Heart left ventricle (tissue), 16 donors: ENCODE data around the gene CCT5. TPM values are rescaled to one million over a fixed set of nuclear protein-coding genes. Genes with fewer than 3 reads are reported as not detected.

Source experiments
- ATAC-seq, 4 donors: fragments of 200-7000 bp; cut with Tn5 transposase; one replicate each; pipeline ENCODE4 v1.9.1; 2020 to 2022; ENCODE audit warnings: moderate library complexity in 4 of 4, mild to moderate bottlenecking in 3 of 4, moderate number of reproducible peaks in 1 of 4
- DNase-seq, 5 donors: peaks; one replicate each; pipeline ENCODE4 v3.0.0-alpha.2; 2020
- H3K27ac ChIP-seq, 12 donors: fragments of 200-600 bp; sonication (generic) in 4 of 12; one replicate each; pipeline versions ENCODE4 v1.5.0 to v1.8.0; 2016 to 2022; ENCODE audit warnings: mild to moderate bottlenecking in 2 of 12
- H3K27me3 ChIP-seq, 9 donors: fragments of 200-600 bp; sonication (generic) in 2 of 9; one replicate each; pipeline versions ENCODE4 v1.5.1 to v1.8.0; 2016 to 2022; ENCODE audit warnings: mild to moderate bottlenecking in 3 of 9
- H3K36me3 ChIP-seq, 9 donors: fragments of 200-600 bp; sonication (generic) in 2 of 9; one replicate each; pipeline versions ENCODE4 v1.5.0 to v1.8.0; 2018 to 2022; ENCODE audit warnings: mild to moderate bottlenecking in 2 of 9
- H3K4me1 ChIP-seq, 12 donors: fragments of 200-600 bp; sonication (generic) in 4 of 12; one replicate each; pipeline versions ENCODE4 v1.5.0 to v1.8.0; 2016 to 2022; ENCODE audit warnings: mild to moderate bottlenecking in 3 of 12
- H3K4me3 ChIP-seq, 12 donors: fragments of 200-600 bp; sonication (generic) in 4 of 12; one replicate each; pipeline versions ENCODE4 v1.5.0 to v1.8.0; 2017 to 2022; ENCODE audit warnings: mild to moderate bottlenecking in 9 of 12, moderate library complexity in 4 of 12
- H3K9me3 ChIP-seq, 12 donors: fragments of 200-600 bp; sonication (generic) in 4 of 12; one replicate each; pipeline versions ENCODE4 v1.5.0 to v1.8.0; 2016 to 2022; ENCODE audit warnings: mild to moderate bottlenecking in 1 of 12
- CTCF ChIP-seq, 12 donors: fragments of 200-600 bp; sonication (generic) in 4 of 12; IDR thresholded peaks; one replicate each; pipeline versions ENCODE4 v1.5.0 to v1.8.0; 2018 to 2022; ENCODE audit warnings: antibody characterized with exemption in 12 of 12, mild to moderate bottlenecking in 5 of 12
- POLR2A ChIP-seq, 2 donors: fragments of 450-650 bp; IDR thresholded peaks; one replicate each; pipeline ENCODE4 v1.6.1; 2017; ENCODE audit warnings: antibody characterized with exemption in 2 of 2, mild to moderate bottlenecking in 2 of 2, moderate library complexity in 2 of 2
- WGBS, 4 donors: extraction: QIAGEN DNeasy Blood & Tissue Kit in 2 of 4; methylation state at CpG; one replicate each; pipeline versions ENCODE4 v1.1.5 to v1.1.7; 2013 to 2018; 5-methylcytosine and 5-hydroxymethylcytosine counted together
- intact Hi-C, 10 donors: fragments of 100-400 bp; cut with DNase I; formaldehyde crosslinking; loops; one replicate each; pipeline versions ENCODE4 v1.11.1 to v1.14.2; 2022
- polyA plus RNA-seq, 2 donors: library from polyadenylated mRNA; stranded (reverse); fragments of 200-250 nt; gene quantifications; one replicate each; pipeline ENCODE4 v1.2.3, GENCODE V29; 2013
- total RNA-seq, 9 donors: library from RNA; depleted of rRNA in 2 of 9; stranded (reverse); fragments of >200 nt in 2 of 9; fragmentation: NEBNext Ultra II Directional in 3 of 9; extraction: Animal tissue kit (Norgen Biotek cat#: 25700) in 3 of 9; gene quantifications; one replicate each; pipeline versions ENCODE4 v1.1.0 to v1.2.4, GENCODE V29; 2016 to 2023
- donor health status: ischemic (EF 13 %, LVEDD 7.1; RV severe dilation, severe dysfunction).
- donor health status: healthy with polysubstance abuse.
- donor health status: DM: no; HTN: yes; CAD: no.
- donor health status: DM: no; HTN: no; CAD: no.
- donor health status: ischemic (EF 25% LVEDD 6.9; RV normal size, moderate dysfunction).
- donor health status: ischemic (EF 25% LVEDD 5.7; RV mildly dilated, moderate dysfunction).
- donor health status: healthy.
- donor health status: DM: yes; HTN: yes; CAD: no.
- donor health status: ischemic (EF 35%, LVEDD 5.7; RV mildly dilated, moderate dysfunction).
- donor health status: nonischemic (EF 11% LVEDD 7.7; RV severe dilation, severe dysfunction).
- donor health status: DM: yes; HTN: yes; CAD: no.
- donor health status: PGD.
- donor health status: ischemic (EF 29% LVEDD 5.4; RV normal size, mild dysfunction).
- donor health status: nonischemic (EF 23%, LVEDD 6.1; RV moderate dilation, normal function).

The CCT5 gene
- total and polyA plus RNA-seq, 11 donors = 73.1 to 318 (median 108) TPM

- intact Hi-C loops = no loop called here
- peaks cover 7 to 84% (median 79%) of the 10 kb centered on the region in 9 donors for H3K36me3 ChIP-seq
- H3K4me3 ChIP-seq = no peak overlapping the region
- ATAC-seq = no peak
- no peak overlapping the region for H3K27ac ChIP-seq
- WGBS, 4 donors = 91 to 96% (median 95%) methylated on average over 11 of the region's 11 CpGs
- TF ChIP-seq POLR2A (IDR thresholded peaks at IDR 0.05) = no peak
- TF ChIP-seq CTCF (IDR thresholded peaks at IDR 0.05) = no peak
- H3K9me3 ChIP-seq = no peaks in the 10 kb centered on the region
- peaks cover 0 to 6% (median 0%) of the 10 kb centered on the region in 12 donors for H3K4me1 ChIP-seq
- no peak for DNase-seq
- H3K27me3 ChIP-seq = no peaks in the 10 kb centered on the region
These were observed 12.9 kb downstream of the CCT5 start for GRCh38 chr5:10262995-10263394.

- Histone ChIP-seq H3K27ac (no peak overlapping the region), H3K4me1 (peaks cover 0 to 6% (median 0%) of the 10 kb centered on the region in 12 donors), H3K4me3 (no peak overlapping the region), H3K36me3 (peaks cover 3 to 68% (median 62%) of the 10 kb centered on the region in 9 donors), H3K27me3 (no peaks in the 10 kb centered on the region), H3K9me3 (no peaks in the 10 kb centered on the region)
- TF ChIP-seq CTCF (IDR thresholded peaks at IDR 0.05) (no peak), POLR2A (IDR thresholded peaks at IDR 0.05) (no peak)
- WGBS, 4 donors = 64 to 84% (median 78%) methylated on average over 3 of the region's 3 CpGs
- DNase-seq = no peak
- no peak for ATAC-seq
- intact Hi-C loops = no loop called here
These were observed 14.5 kb downstream of the CCT5 start for GRCh38 chr5:10264604-10265003.

- Histone ChIP-seq H3K27me3 (no peaks in the 10 kb centered on the region), H3K4me3 (no peak overlapping the region), H3K36me3 (peaks cover 3 to 59% (median 54%) of the 10 kb centered on the region in 9 donors), H3K4me1 (peaks cover 0 to 6% (median 0%) of the 10 kb centered on the region in 12 donors), H3K27ac (no peak overlapping the region), H3K9me3 (no peaks in the 10 kb centered on the region)
- intact Hi-C loops = no loop called here
- no peak for DNase-seq
- peak in 2 of 4 donors; percentile 24 to 37 for ATAC-seq
- TF ChIP-seq POLR2A (IDR thresholded peaks at IDR 0.05) = no peak
- 64 to 73% (median 71%) methylated on average over 6 of the region's 6 CpGs for WGBS, 4 donors
These were observed 15.4 kb downstream of the CCT5 start for GRCh38 chr5:10265245-10266109.

GRCh38 chr5:10266137-10266536, 16.1 kb downstream of the CCT5 start:
- intact Hi-C loops = no loop called here
- 79 to 84% (median 82%) methylated on average over 4 of the region's 4 CpGs for WGBS, 4 donors
- no peak for ATAC-seq
- H3K27me3 ChIP-seq = no peaks in the 10 kb centered on the region
- no peak for DNase-seq
- peaks cover 0 to 6% (median 0%) of the 10 kb centered on the region in 12 donors for H3K4me1 ChIP-seq
- peaks cover 3 to 53% (median 47%) of the 10 kb centered on the region in 9 donors for H3K36me3 ChIP-seq
- H3K9me3 ChIP-seq = no peaks in the 10 kb centered on the region
- no peak overlapping the region for H3K27ac ChIP-seq
- no peak for TF ChIP-seq CTCF (IDR thresholded peaks at IDR 0.05)
- TF ChIP-seq POLR2A (IDR thresholded peaks at IDR 0.05) = no peak
- H3K4me3 ChIP-seq = no peak overlapping the region
